EL (cell line): ENCODE data around the gene TMEM245.

Experiments used
- DNase-seq: peaks from one replicate; pipeline ENCODE4 v3.0.0-alpha.2; 2016

Gene TMEM245

GRCh38 chr9:109100543-109101201 is 19.1 kb downstream of the TMEM245 start:
- DNase-seq: no peak

GRCh38 chr9:109098960-109099308 is 20.8 kb downstream of the TMEM245 start:
- no peak for DNase-seq

- peak; percentile 67 for DNase-seq
Measured at GRCh38 chr9:109098171-109098959, 21.4 kb downstream of the TMEM245 start.

- no peak for DNase-seq
Measured at GRCh38 chr9:109097146-109097545, 22.6 kb downstream of the TMEM245 start.

- DNase-seq: no peak
Measured at GRCh38 chr9:109095321-109095720, 24.4 kb downstream of the TMEM245 start.

- DNase-seq: no peak
Measured at GRCh38 chr9:109094268-109094667, 25.5 kb downstream of the TMEM245 start.

- DNase-seq: no peak
Measured at GRCh38 chr9:109092587-109092986, 27.2 kb downstream of the TMEM245 start.

GRCh38 chr9:109092051-109092580 is 27.6 kb downstream of the TMEM245 start:
- DNase-seq: no peak

GRCh38 chr9:109088221-109088620 is 31.5 kb downstream of the TMEM245 start:
- peak; percentile 60 for DNase-seq

GRCh38 chr9:109087795-109088194 is 32.0 kb downstream of the TMEM245 start:
- no peak for DNase-seq

- DNase-seq: peak; percentile 52
Measured at GRCh38 chr9:109086221-109086620, 33.5 kb downstream of the TMEM245 start.

- no peak for DNase-seq
Measured at GRCh38 chr9:109085510-109085909, 34.2 kb downstream of the TMEM245 start.

- no peak for DNase-seq
Measured at GRCh38 chr9:109083813-109084405, 35.8 kb downstream of the TMEM245 start.

- DNase-seq: no peak
Measured at GRCh38 chr9:109083141-109083540, 36.6 kb downstream of the TMEM245 start.

- DNase-seq: no peak
Measured at GRCh38 chr9:109082091-109082620, 37.6 kb downstream of the TMEM245 start.

- DNase-seq: no peak
Measured at GRCh38 chr9:109074236-109074889, 45.4 kb downstream of the TMEM245 start.

- no peak for DNase-seq
Measured at GRCh38 chr9:109072821-109073435, 46.8 kb downstream of the TMEM245 start.

GRCh38 chr9:109072133-109072692 is 47.5 kb downstream of the TMEM245 start:
- no peak for DNase-seq

- no peak for DNase-seq
Measured at GRCh38 chr9:109068764-109069163, 51.0 kb downstream of the TMEM245 start.

- DNase-seq: peak; percentile 79
Measured at GRCh38 chr9:109064963-109065702, 54.6 kb downstream of the TMEM245 start.

GRCh38 chr9:109063760-109064159 is 56.0 kb downstream of the TMEM245 start:
- peak; percentile 14 for DNase-seq
